ENCODE measurements around the gene BMPR1B.

DNA sequence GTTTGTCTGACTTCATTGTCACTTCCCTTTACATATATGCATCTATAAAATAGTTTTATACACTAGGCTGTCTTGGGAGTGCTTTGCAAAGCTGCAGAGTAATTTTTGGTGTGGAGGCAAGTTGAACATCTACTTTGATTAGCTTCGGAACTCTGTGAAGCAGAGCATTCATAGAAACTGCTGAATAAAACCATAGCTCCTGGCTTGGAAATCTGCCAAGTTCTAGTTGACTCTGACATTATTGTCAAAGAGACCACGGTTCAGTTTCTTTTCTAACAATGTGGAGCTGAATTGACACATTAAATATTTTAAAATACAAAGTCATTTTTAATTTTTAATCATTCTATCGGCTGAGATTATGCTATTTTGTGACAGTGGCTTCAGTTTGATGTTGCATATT, 335.0 kb downstream of the BMPR1B start:
- no peak for TF ChIP-seq CTCF (IDR thresholded peaks at IDR 0.05)
- TF ChIP-seq EZH2 (IDR thresholded peaks at IDR 0.05; ENCODE audit: borderline replicate concordance, insufficient read depth, low read depth, low read length, poor library complexity, severe bottlenecking): no peak
